Stimulated activated CD8-positive, alpha-beta memory T cell treated with anti-CD3 and anti-CD28 coated beads, Interleukin-2, amount 100 ng/mL, for 48 hours (primary cell): ENCODE measurements around the gene CFL2.

Experiments used
- DNase-seq, 2 donors: peaks; one replicate each; pipeline ENCODE4 v3.0.0-alpha.2; 2020; ENCODE audit warnings: low read depth in 2 of 2

CFL2 gene

DNA sequence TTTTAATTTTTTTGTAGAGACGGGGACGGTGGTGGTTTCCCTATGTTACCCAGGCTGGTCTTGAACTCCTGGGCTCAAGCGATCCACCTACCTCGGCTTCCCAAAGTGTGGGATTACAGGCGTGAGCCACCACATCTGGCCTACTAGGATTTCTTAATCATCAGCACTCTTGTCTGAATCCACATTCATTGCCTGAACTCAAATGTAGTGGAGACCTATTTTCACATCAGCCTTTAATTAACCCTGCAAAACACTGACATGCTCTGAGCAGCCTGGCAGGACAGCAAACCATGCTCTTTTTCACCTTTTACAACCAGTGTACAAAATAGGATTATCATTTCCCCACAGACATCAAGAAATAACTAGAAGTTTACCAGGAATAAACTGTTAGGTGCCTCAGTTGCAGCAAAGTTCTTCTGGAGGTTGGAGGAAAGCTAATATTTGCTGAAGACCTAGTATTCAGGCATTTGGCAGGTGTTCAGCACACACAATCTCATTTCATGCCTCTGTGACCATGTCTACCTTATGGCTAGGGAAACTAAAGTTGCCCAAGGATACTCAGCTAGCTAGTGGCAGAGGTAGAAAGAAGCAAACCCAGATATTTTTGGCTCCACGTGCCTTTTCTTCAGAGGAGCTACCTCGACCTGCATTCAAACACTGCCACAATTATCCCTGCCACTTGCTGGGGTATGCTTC lies 37.7 kb downstream of the CFL2 start:
- DNase-seq = no peak

DNA sequence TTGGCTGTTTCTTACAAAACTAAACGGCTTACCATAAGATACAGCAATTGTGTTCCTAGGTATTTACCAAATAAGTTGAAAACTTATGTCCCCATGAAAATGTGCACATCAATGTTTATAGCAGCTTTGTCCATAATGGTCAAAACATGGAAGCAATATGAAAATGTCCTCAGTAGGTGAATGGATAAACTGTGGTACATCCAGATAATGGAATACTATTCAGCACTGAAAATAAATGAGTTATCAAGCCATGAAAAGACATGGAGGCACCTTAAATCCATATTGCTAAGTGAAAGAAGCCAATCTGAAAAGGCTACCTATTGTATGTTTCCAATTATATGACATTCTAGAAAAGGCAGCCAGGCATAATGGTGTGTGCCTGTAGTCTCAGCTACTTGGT lies 40.7 kb downstream of the CFL2 start:
- no peak for DNase-seq

DNA sequence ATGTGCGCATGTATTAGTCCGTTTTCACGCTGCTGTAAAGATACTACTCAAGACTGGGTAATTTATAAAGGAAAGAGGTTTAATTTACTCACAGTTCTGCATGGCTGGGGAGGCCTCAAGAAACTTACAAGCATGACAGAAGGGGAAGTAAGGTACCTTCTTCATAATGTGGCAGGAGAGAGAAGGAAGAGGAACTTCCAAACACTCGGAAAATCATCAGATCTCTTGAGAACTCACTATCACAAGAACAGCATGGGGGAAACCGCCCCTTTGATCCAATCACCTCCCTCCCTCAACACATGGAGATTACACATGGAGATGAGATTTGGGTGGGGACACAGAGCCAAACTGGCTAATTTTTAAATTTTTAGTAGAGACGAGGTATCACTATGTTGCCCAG lies 42.7 kb downstream of the CFL2 start:
- no peak for DNase-seq

DNA sequence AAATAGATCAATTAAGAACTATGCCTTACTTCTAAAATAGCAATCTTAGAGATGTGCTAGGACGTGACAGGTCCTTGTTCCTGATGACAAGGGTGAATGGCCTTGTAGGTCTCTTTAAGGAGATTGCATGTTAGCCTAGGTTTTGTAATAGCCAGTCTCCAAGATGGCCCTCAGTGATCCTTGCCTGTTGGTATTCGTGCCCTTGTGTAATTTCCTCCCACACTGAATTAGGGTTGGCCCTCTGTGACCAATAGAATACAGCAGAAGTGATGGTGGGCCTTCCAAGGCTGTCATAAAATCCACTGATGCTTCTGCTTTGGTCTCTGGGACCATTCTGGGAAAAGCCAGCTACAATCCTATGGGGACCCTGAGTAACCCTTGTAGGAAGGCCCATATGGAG lies 46.3 kb downstream of the CFL2 start:
- no peak for DNase-seq

DNA sequence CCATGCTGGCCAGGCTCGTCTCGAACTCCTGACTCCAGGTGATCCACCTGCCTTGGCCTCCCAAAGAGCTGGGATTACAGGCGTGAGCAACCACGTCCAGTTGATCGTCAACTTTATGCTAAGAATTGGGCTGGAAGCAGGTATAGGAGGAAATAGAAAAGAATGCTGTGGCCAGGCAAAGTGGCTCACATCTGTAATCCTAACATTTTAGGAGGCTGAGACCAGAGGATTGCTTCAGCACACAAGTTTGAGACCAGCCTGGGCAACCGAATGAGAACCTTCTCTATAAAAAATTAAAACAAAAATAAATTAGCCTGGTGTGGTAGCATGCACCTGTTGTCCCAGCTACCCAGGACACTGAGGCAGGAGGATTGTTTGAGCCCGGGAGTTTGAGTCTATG lies 47.4 kb downstream of the CFL2 start:
- DNase-seq = no peak

DNA sequence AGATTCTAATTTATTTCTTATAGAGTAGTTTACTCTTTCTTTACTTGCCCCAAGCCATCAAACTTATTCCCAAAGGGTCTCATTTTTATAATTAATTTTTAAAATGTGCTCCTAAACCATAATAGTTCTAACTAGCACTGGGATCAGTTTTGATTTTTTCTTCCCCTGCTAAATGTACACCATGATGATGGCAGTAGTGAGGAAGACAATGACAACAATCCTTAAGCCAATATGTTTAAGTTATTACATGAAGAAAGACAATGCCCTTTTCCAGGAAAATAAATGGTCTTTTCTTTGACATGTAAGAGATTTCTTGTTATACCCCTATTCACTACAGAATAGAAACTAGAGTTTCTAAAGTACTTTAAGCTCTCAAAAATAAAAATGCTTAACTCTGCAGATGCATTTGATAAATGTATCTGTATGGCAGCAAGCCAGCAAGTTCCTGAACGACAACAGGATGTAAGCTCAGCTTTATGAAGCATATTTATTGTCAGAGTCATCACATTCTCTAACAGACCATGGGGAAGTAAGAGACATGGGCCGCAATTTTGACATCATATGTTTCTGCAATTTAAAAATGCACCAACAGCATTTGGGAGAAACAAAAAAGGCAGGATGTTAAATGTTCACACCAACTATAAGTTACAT lies 48.5 kb downstream of the CFL2 start:
- DNase-seq = no peak

DNA sequence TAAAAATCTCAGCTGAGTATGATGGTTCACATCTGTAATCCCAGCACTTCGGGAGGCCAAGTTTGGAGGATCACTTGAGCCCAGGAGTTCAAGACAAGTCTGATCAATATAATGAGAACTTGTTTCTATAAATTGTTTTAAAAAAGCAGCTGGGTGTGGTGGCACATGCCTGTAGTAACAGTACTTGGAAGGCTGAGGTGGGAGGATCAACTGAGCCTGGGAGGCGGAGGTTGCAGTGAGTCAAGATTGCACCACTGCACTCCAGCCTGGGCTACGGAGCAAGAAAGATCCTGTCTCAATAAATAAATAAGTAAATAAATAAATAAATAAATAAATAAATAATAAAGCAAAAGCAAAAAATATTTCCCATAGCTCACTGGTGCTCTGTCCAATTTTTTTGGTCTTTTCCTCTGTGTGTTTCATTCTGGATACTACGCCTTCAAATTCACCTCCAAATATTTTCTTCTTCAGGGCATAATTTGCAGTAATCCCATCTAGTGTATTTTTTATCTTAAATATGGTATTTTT lies 51.8 kb downstream of the CFL2 start:
- no peak for DNase-seq

DNA sequence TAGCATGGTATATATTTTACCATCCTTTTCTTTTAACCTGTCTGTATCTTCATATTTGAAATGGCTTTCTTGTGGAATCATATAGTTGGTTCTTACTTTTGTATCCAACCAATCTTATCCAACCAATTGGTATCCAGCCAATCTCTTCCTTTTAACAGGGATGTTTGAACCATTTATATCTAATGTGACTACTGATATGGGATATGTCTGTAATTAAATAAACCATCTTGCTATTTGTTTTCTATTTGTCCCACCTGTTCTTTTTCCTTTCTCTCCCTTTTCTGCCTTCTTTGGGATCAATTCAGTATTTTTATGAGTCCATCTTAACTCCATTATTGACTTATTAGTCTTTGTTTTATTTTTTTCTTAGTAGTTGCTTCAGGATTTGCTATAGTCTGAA lies 53.6 kb downstream of the CFL2 start:
- no peak for DNase-seq
